WTC11 (cell line): ENCODE measurements around the gene GH1.

ENCODE experiments used
- ARID4B ChIP-seq: sonication (generic); formaldehyde crosslinking; IDR thresholded peaks from 2 replicates; pipeline ENCODE4 v1.8.0; 2023; ENCODE audit warnings: missing genetic modification reagents, mild to moderate bottlenecking, borderline replicate concordance
- ATF1 ChIP-seq: sonication (generic); formaldehyde crosslinking; IDR thresholded peaks from 2 replicates; pipeline ENCODE4 v1.8.1; 2023; ENCODE audit warnings: mild to moderate bottlenecking, moderate library complexity, missing genetic modification reagents
- ATF3 ChIP-seq: sonication (generic); formaldehyde crosslinking; conservative IDR thresholded peaks from 2 replicates; pipeline ENCODE4 v1.8.1; 2022; ENCODE audit warnings: mild to moderate bottlenecking, missing genetic modification reagents
- CTCF ChIP-seq: fragments of 200-600 bp; IDR thresholded peaks from 2 replicates; pipeline ENCODE4 v1.8.0; 2022; ENCODE audit warnings: antibody characterized with exemption
- NR1H2 ChIP-seq: sonication (generic); formaldehyde crosslinking; IDR thresholded peaks from 2 replicates; pipeline ENCODE4 v1.9.0; 2021; ENCODE audit warnings: mild to moderate bottlenecking, moderate library complexity, missing genetic modification reagents
- STAT6 ChIP-seq: sonication (generic); formaldehyde crosslinking; conservative IDR thresholded peaks from 2 replicates; pipeline ENCODE4 v1.8.1; 2023; ENCODE audit warnings: mild to moderate bottlenecking, low read depth, missing genetic modification reagents, moderate library complexity

- TF ChIP-seq CTCF, result no peak
- TF ChIP-seq STAT6 (CRISPR knock-in tag), result no peak
- TF ChIP-seq NR1H2 (CRISPR knock-in tag), result no peak
- no peak for TF ChIP-seq ATF3 (CRISPR knock-in tag)
- TF ChIP-seq ATF1 (CRISPR knock-in tag), result no peak
- TF ChIP-seq ARID4B (CRISPR knock-in tag), result no peak
These were observed 37.2 kb upstream of the GH1 start for GRCh38 chr17:63955791-63956190.
